Upper lobe of left lung (tissue), 6 donors: ENCODE measurements around the gene RAD51D. TPM values are rescaled to one million over a fixed set of nuclear protein-coding genes. Genes with fewer than 3 reads are reported as not detected.
A peak's percentile ranks its signal among the peaks of the same experiment; 100 is the strongest.

Source experiments
- ATAC-seq, 2 donors: fragments of 200-7000 bp; cut with Tn5 transposase; one replicate each; pipeline ENCODE4 v1.9.1; 2022; ENCODE audit warnings: mild to moderate bottlenecking in 2 of 2, moderate library complexity in 2 of 2; ENCODE audit not compliant: low FRiP score in 2 of 2
- DNase-seq, 2 donors: peaks; one replicate each; pipeline ENCODE4 v3.0.0-alpha.2; 2019 to 2020
- H3K27ac ChIP-seq, 4 donors: fragments of 200-600 bp; sonication (generic); one replicate each; pipeline ENCODE4 v1.5.1; 2016 to 2019
- H3K27me3 ChIP-seq, 4 donors: fragments of 200-600 bp; sonication (generic); one replicate each; pipeline ENCODE4 v1.5.1; 2017 to 2019
- H3K36me3 ChIP-seq, 4 donors: fragments of 200-600 bp; sonication (generic); one replicate each; pipeline ENCODE4 v1.5.1; 2016 to 2019
- H3K4me1 ChIP-seq, 4 donors: fragments of 200-600 bp; sonication (generic); one replicate each; pipeline ENCODE4 v1.5.1; 2018 to 2019
- H3K4me3 ChIP-seq, 4 donors: fragments of 200-600 bp; sonication (generic); one replicate each; pipeline ENCODE4 v1.5.1; 2017 to 2019; ENCODE audit warnings: mild to moderate bottlenecking in 2 of 4, moderate library complexity in 1 of 4
- H3K9me3 ChIP-seq, 4 donors: fragments of 200-600 bp; sonication (generic); one replicate each; pipeline ENCODE4 v1.5.1; 2018 to 2019
- CTCF ChIP-seq, 6 experiments: fragments of 450-650 bp in 4 of 6; fragments of 200-600 bp in 2 of 6; sonication (generic) in 2 of 6; IDR thresholded peaks; one replicate each; pipeline ENCODE4 v1.5.1; 2016 to 2019; ENCODE audit warnings: antibody characterized with exemption in 6 of 6
- EP300 ChIP-seq, 4 donors: sonication (generic); formaldehyde crosslinking; IDR thresholded peaks; one replicate each; pipeline ENCODE4 v1.5.1; 2017; ENCODE audit warnings: antibody characterized with exemption in 4 of 4, control low read depth in 2 of 4
- POLR2A ChIP-seq, 4 donors: fragments of 450-650 bp; IDR thresholded peaks; one replicate each; pipeline ENCODE4 v1.5.1; 2016 to 2017; ENCODE audit warnings: antibody characterized with exemption in 4 of 4, mild to moderate bottlenecking in 2 of 4
- POLR2AphosphoS5 ChIP-seq, 2 donors: sonication (generic); formaldehyde crosslinking; IDR thresholded peaks; one replicate each; pipeline ENCODE4 v1.5.1; 2017; ENCODE audit warnings: antibody characterized with exemption in 2 of 2
- WGBS, 2 donors: methylation state at CpG; one replicate each; pipeline ENCODE4 v1.1.5; 2017 to 2018; 5-methylcytosine and 5-hydroxymethylcytosine counted together
- total RNA-seq, 6 donors: library from RNA; depleted of rRNA in 4 of 6; stranded (reverse); fragments of >200 nt in 4 of 6; gene quantifications; one replicate each; pipeline versions ENCODE4 v1.1.0 to v1.2.1, GENCODE V29; 2016 to 2021
- donor health status: DM: no; HTN: no; CAD: no; lungs with moderate emphysema.
- donor health status: DM: no; HTN: yes; CAD: no; lungs with severe emphysema.

The RAD51D gene
- total RNA-seq, 6 donors from 2014 or later = 3.5 to 14.7 (median 7.5) TPM

- no peak for TF ChIP-seq POLR2AphosphoS5 (IDR thresholded peaks at IDR 0.05)
- no peak for TF ChIP-seq EP300 (IDR thresholded peaks at IDR 0.05)
- TF ChIP-seq CTCF (IDR thresholded peaks at IDR 0.05) = no peak
- TF ChIP-seq POLR2A (IDR thresholded peaks at IDR 0.05) = no peak
- Histone ChIP-seq H3K4me3 (no peak overlapping the region), H3K27me3 (no peaks in the 10 kb centered on the region), H3K4me1 (peaks cover 0 to 9% (median 3%) of the 10 kb centered on the region in 4 donors), H3K27ac (no peak overlapping the region), H3K36me3 (peaks cover 11 to 70% (median 60%) of the 10 kb centered on the region in 4 donors), H3K9me3 (no peaks in the 10 kb centered on the region)
- ATAC-seq (no peak), DNase-seq (peak in 1 of 2 donors; percentile 72)
- WGBS, 2 donors = 93 to 98% methylated on average over 17 to 22 of the region's 22 CpGs
Measured at GRCh38 chr17:35132816-35133550, 13.3 kb upstream of the RAD51D start.

GRCh38 chr17:35132099-35132498, 12.4 kb upstream of the RAD51D start:
- Histone ChIP-seq H3K4me1 (peaks cover 0 to 12% (median 3%) of the 10 kb centered on the region in 4 donors), H3K4me3 (no peak overlapping the region), H3K27me3 (no peaks in the 10 kb centered on the region), H3K9me3 (no peaks in the 10 kb centered on the region), H3K27ac (no peak overlapping the region), H3K36me3 (peaks cover 5 to 61% (median 52%) of the 10 kb centered on the region in 4 donors)
- TF ChIP-seq CTCF (IDR thresholded peaks at IDR 0.05) (no peak), POLR2AphosphoS5 (IDR thresholded peaks at IDR 0.05) (no peak), EP300 (IDR thresholded peaks at IDR 0.05) (no peak), POLR2A (IDR thresholded peaks at IDR 0.05) (no peak)
- 87 to 96% methylated on average over 7 to 10 of the region's 10 CpGs for whole genome bisulfite sequencing, 2 donors
- ATAC-seq (no peak), DNase-seq (no peak)

- no peak for ATAC-seq
- no peak overlapping the region for H3K4me3 ChIP-seq
- TF ChIP-seq CTCF (IDR thresholded peaks at IDR 0.05) (no peak), POLR2A (IDR thresholded peaks at IDR 0.05) (no peak), POLR2AphosphoS5 (IDR thresholded peaks at IDR 0.05) (no peak), EP300 (IDR thresholded peaks at IDR 0.05) (no peak)
- no peaks in the 10 kb centered on the region for H3K9me3 ChIP-seq
- peaks cover 5 to 44% (median 35%) of the 10 kb centered on the region in 4 donors for H3K36me3 ChIP-seq
- no peaks in the 10 kb centered on the region for H3K27me3 ChIP-seq
- WGBS, 2 donors = 96 to 100% methylated on average over 1 to 3 of the region's 3 CpGs
- H3K4me1 ChIP-seq = peaks cover 0 to 13% (median 3%) of the 10 kb centered on the region in 4 donors
- no peak overlapping the region for H3K27ac ChIP-seq
- no peak for DNase-seq
Measured at GRCh38 chr17:35130392-35130791, 10.7 kb upstream of the RAD51D start.

- Histone ChIP-seq H3K27me3 (no peaks in the 10 kb centered on the region), H3K27ac (no peak overlapping the region), H3K9me3 (no peaks in the 10 kb centered on the region), H3K4me3 (no peak overlapping the region), H3K4me1 (peaks cover 0 to 13% (median 3%) of the 10 kb centered on the region in 4 donors), H3K36me3 (peaks cover 5 to 40% (median 31%) of the 10 kb centered on the region in 4 donors)
- DNase-seq (no peak), ATAC-seq (no peak)
- 88 to 93% methylated on average over 5 of the region's 5 CpGs for WGBS, 2 donors
- TF ChIP-seq POLR2A (IDR thresholded peaks at IDR 0.05) = no peak
- no peak for TF ChIP-seq EP300 (IDR thresholded peaks at IDR 0.05)
- TF ChIP-seq POLR2AphosphoS5 (IDR thresholded peaks at IDR 0.05) = no peak
- no peak for TF ChIP-seq CTCF (IDR thresholded peaks at IDR 0.05)
Measured at GRCh38 chr17:35129973-35130351, 10.3 kb upstream of the RAD51D start.
